ENCODE data around the gene CDH12.

GRCh38 chr5:22058620-22059019 lies 794.5 kb downstream of the CDH12 start:
- no peak for TF ChIP-seq ISL1 (CRISPR knock-in tag; IDR thresholded peaks at IDR 0.05)
- TF ChIP-seq ZFP3 (CRISPR knock-in tag; IDR thresholded peaks at IDR 0.05) = no peak
- TF ChIP-seq ZFP30 (CRISPR knock-in tag; IDR thresholded peaks at IDR 0.05) = no peak
